A549 (cell line): ENCODE data around the gene ABHD12.

Source experiments
- CEBPB ChIP-seq, 2 experiments: fragments of >200 bp in 1 of 2; sonication (Bioruptor Twin) in 1 of 2; formaldehyde crosslinking in 1 of 2; IDR thresholded peaks; 2 replicates each; pipeline ENCODE4 v1.6.1; 2012 to 2016
- KDM5A ChIP-seq: fragments of 200-600 bp; sonication (generic); IDR thresholded peaks from 2 replicates; pipeline ENCODE4 v1.6.1; 2016; ENCODE audit warnings: antibody characterized with exemption, mild to moderate bottlenecking
- RCOR1 ChIP-seq: fragments of 150-350 bp; IDR thresholded peaks from 2 replicates; pipeline ENCODE4 v1.6.1; 2014; ENCODE audit warnings: antibody characterized with exemption, low read length, low read depth

DNA sequence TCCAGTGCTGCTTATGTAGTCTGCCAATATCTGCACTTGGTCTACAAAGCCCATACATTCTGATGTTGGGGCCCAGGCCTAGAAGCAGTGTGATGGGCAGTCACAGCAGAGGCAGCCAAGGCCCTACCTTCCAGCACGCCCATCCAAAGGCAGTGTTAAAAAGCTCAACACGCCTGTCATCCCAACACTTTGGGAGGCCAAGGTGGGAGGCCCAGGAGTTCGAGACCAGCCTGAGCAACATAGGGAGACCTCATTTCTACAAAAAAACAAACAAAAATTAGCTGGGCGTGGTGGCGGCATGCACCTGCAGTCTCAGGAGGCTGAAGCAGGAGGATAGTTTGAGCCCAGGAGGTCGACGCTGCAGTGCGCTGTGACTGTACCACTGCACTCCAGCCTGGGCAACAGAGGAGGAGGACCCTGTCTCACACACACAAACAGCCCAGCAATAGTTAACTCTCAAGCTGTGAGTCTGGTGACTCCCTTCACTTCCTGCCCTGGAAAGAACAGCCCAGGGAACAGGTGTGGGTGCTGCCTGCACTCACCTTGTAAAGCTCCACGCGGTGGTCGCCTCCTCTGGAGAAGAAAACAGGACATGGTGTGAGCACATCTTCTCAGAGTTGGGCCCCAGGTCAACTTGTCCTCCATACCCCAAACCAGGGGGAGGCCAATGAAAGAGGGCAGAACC lies 74.0 kb downstream of the ABHD12 start:
- TF ChIP-seq RCOR1 (no peak), KDM5A (no peak), CEBPB (IDR thresholded peaks at IDR 0.05) (no peak)
